GM23338 (cell line): ENCODE measurements around the gene AR. TPM values are rescaled to one million over a fixed set of nuclear protein-coding genes. Genes with fewer than 3 reads are reported as not detected.

Experiments used
- ATAC-seq: fragments of 200-7000 bp; cut with Tn5 transposase; 3 replicates; pipeline ENCODE4 v1.9.1; 2020
- DNase-seq: peaks from one replicate; pipeline ENCODE4 v3.0.0-alpha.2; 2015; ENCODE audit warnings: low spot score
- H2AFZ ChIP-seq: fragments of 200-600 bp; sonication (generic); 2 replicates; pipeline ENCODE4 v1.8.0; 2016; ENCODE audit warnings: antibody characterized with exemption, mild to moderate bottlenecking, moderate library complexity
- H3F3A ChIP-seq: fragments of 200-600 bp; sonication (generic); replicated peaks from 2 replicates; pipeline ENCODE4 v1.8.0; 2017; ENCODE audit warnings: antibody characterized with exemption, mixed run types, low read depth
- H3K27ac ChIP-seq: fragments of 200-600 bp; sonication (generic); 2 replicates; pipeline ENCODE4 v1.6.1; 2016; ENCODE audit warnings: low read depth
- H3K27me3 ChIP-seq: fragments of 200-600 bp; sonication (generic); 2 replicates; pipeline ENCODE4 v1.8.0; 2016; ENCODE audit warnings: mild to moderate bottlenecking, mixed run types, moderate library complexity; ENCODE audit not compliant: insufficient read depth
- H3K36me3 ChIP-seq: fragments of 200-600 bp; sonication (generic); 2 replicates; pipeline ENCODE4 v1.8.0; 2016; ENCODE audit warnings: mild to moderate bottlenecking; ENCODE audit not compliant: insufficient read depth
- H3K4me1 ChIP-seq: fragments of 200-600 bp; sonication (generic); 2 replicates; pipeline ENCODE4 v1.8.0; 2016; ENCODE audit warnings: mild to moderate bottlenecking, moderate library complexity; ENCODE audit not compliant: insufficient read depth
- H3K4me2 ChIP-seq: fragments of 200-600 bp; sonication (generic); 2 replicates; pipeline ENCODE4 v1.7.1; 2017; ENCODE audit warnings: mixed run types
- H3K4me3 ChIP-seq: fragments of 200-600 bp; sonication (generic); 2 replicates; pipeline ENCODE4 v1.6.1; 2016; ENCODE audit warnings: mixed run types
- H3K79me2 ChIP-seq: fragments of 200-600 bp; sonication (generic); replicated peaks from 2 replicates; pipeline ENCODE4 v1.8.0; 2017; ENCODE audit warnings: mild to moderate bottlenecking; ENCODE audit not compliant: insufficient read depth
- H3K9me2 ChIP-seq: fragments of 200-600 bp; sonication (generic); 2 replicates; pipeline ENCODE4 v1.8.0; 2017; ENCODE audit not compliant: insufficient read depth
- H4K20me1 ChIP-seq: fragments of 200-600 bp; sonication (generic); replicated peaks from 2 replicates; pipeline ENCODE4 v1.8.0; 2017; ENCODE audit warnings: mild to moderate bottlenecking; ENCODE audit not compliant: insufficient read depth
- H3K27ac Mint-ChIP-seq: 2 replicates; pipeline ENCODE4 v1.8.0; 2020; ENCODE audit warnings: inconsistent platforms, mild to moderate bottlenecking, moderate library complexity, mixed read lengths
- H3K27me3 Mint-ChIP-seq: 3 replicates; pipeline ENCODE4 v1.8.0; 2022; ENCODE audit warnings: low read depth, mild to moderate bottlenecking, moderate library complexity, mixed read lengths, inconsistent platforms; ENCODE audit not compliant: insufficient read depth, poor library complexity
- H3K36me3 Mint-ChIP-seq: 3 replicates; pipeline ENCODE4 v1.8.0; 2021; ENCODE audit warnings: low read depth, mild to moderate bottlenecking, inconsistent platforms, moderate library complexity, mixed read lengths
- H3K4me1 Mint-ChIP-seq: 3 replicates; pipeline ENCODE4 v1.8.0; 2020; ENCODE audit warnings: mild to moderate bottlenecking, inconsistent platforms, mixed read lengths
- H3K4me3 Mint-ChIP-seq: 3 replicates; pipeline ENCODE4 v1.8.0; 2021; ENCODE audit warnings: moderate library complexity, mild to moderate bottlenecking, inconsistent platforms, mixed read lengths
- H3K9me3 Mint-ChIP-seq: 3 replicates; pipeline ENCODE4 v1.8.0; 2020; ENCODE audit warnings: moderate library complexity, mild to moderate bottlenecking, inconsistent platforms, mixed read lengths
- CREB1 ChIP-seq: fragments of 250-450 bp; sonication (Bioruptor Pico); IDR thresholded peaks from 2 replicates; pipeline ENCODE4 v1.5.0; 2020; ENCODE audit warnings: low read depth, mild to moderate bottlenecking, moderate library complexity
- CTCF ChIP-seq, 2 experiments: fragments of 200-600 bp in 1 of 2; sonication (generic) in 1 of 2; conservative IDR thresholded peaks; 2 replicates each; pipeline versions ENCODE4 v1.5.1 to v1.6.1; 2016 to 2017; ENCODE audit warnings: antibody characterized with exemption in 2 of 2, low read depth in 2 of 2, mild to moderate bottlenecking in 2 of 2, moderate library complexity in 1 of 2
- ETS1 ChIP-seq: IDR thresholded peaks from 2 replicates; pipeline ENCODE4 v1.6.1; 2016; ENCODE audit warnings: antibody characterized with exemption
- EZH2phosphoT487 ChIP-seq: fragments of 200-600 bp; sonication (generic); IDR thresholded peaks from one replicate; pipeline ENCODE4 v1.8.1; 2018; ENCODE audit warnings: antibody characterized with exemption; ENCODE audit not compliant: unreplicated experiment
- JUNB ChIP-seq: IDR thresholded peaks from one replicate; pipeline ENCODE4 v1.6.1; 2016; ENCODE audit warnings: antibody characterized with exemption; ENCODE audit not compliant: unreplicated experiment
- REST ChIP-seq: IDR thresholded peaks from one replicate; pipeline ENCODE4 v1.6.1; 2018; ENCODE audit warnings: antibody characterized with exemption; ENCODE audit not compliant: unreplicated experiment
- STAT1 ChIP-seq: IDR thresholded peaks from one replicate; pipeline ENCODE4 v1.6.1; 2016; ENCODE audit warnings: antibody characterized with exemption; ENCODE audit not compliant: unreplicated experiment
- ZNF114 ChIP-seq: fragments of 250-450 bp; sonication (Bioruptor Pico); IDR thresholded peaks from 2 replicates; pipeline ENCODE4 v1.5.0; 2020; ENCODE audit warnings: mild to moderate bottlenecking, moderate library complexity
- ZNF331 ChIP-seq: fragments of 250-450 bp; sonication (Bioruptor Pico); IDR thresholded peaks from 2 replicates; pipeline ENCODE4 v1.5.0; 2020; ENCODE audit warnings: low read depth, mild to moderate bottlenecking, moderate library complexity
- polyA plus RNA-seq: library from polyadenylated mRNA; unstranded; fragments of >200 nt; fragmentation: Nextera tagmentation; extraction: Ambion mirVana; gene quantifications from 2 replicates; pipeline ENCODE4 v1.2.1, GENCODE V29; 2016
- total RNA-seq: library from RNA; depleted of rRNA; stranded (reverse); fragments of >200 nt; shearing (Covaris generic); gene quantifications from 2 replicates; pipeline ENCODE4 v1.2.3, GENCODE V29; 2014

Gene AR
- total and polyA plus RNA-seq, 2 experiments from 2014 or later = 11.2 to 13.3 TPM

DNA sequence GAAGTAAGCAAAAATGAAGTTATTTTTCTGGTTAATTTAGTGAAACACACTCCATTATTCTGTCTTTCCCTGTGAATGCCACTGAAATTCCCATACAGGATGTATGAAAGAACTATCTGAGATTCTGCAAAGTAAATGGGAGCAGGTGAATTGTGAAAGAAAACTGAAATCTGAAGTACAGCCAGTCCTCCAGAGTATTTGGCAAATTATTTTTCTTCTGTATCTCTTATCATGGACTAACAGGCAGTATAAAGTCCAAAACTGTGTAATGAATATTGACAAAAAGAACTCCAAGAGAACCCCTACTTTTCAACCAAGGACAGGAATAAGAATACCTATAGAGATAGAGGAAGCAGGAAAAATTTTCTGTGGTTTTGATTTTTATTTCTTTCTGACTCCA, 40.8 kb upstream of the AR start (continued):
- no peak for TF ChIP-seq REST
- no peak for TF ChIP-seq EZH2phosphoT487
- TF ChIP-seq CREB1 (CRISPR knock-in tag) = no peak
- no peak for TF ChIP-seq ZNF331 (CRISPR knock-in tag)
- TF ChIP-seq JUNB = no peak
- TF ChIP-seq STAT1 = no peak
- no peak for TF ChIP-seq ZNF114 (CRISPR knock-in tag)
- no peak for TF ChIP-seq CTCF (conservative IDR thresholded peaks at IDR 0.05; ENCODE audit: low read depth in 2 of 2)

DNA sequence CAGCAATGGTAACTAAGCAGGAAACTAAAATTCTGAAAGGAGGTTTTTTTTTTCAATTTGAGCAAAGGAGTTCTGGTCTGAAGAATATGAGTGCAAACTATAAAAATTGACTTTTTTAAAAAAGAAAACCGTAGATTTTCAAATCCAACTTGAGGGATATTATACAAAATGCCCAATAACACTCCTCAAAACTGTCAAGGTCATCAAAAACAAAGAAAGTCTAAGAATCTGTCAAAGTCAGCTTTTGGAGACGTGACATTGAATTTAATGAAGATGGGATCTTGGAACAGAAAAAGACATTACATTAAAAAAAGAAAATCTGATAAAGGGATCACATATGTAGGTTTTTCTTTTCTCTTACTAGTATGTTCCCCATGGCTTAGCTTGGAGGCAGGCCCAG, 40.4 kb upstream of the AR start:
- Histone ChIP-seq H3K27ac (no peak overlapping the region), H3K79me2 (no peaks in the 10 kb centered on the region), H3K36me3 (no peaks in the 10 kb centered on the region), H2AFZ (no peak overlapping the region), H3K4me1 (no peaks in the 10 kb centered on the region), H3K9me2 (no peaks in the 10 kb centered on the region), H3F3A (no peaks in the 10 kb centered on the region), H3K4me2 (no peak overlapping the region), H3K4me3 (no peak overlapping the region), H4K20me1 (no peaks in the 10 kb centered on the region), H3K27me3 (no peaks in the 10 kb centered on the region)
- H3K4me1 Mint-ChIP-seq = no peaks in the 10 kb centered on the region
- H3K36me3 Mint-ChIP-seq = no peaks in the 10 kb centered on the region; the same call in 2 of the 3 replicates
- H3K9me3 Mint-ChIP-seq = peaks cover 4% of the 10 kb centered on the region; the same call in 1 of the 3 replicates
- no peak for DNase-seq
- H3K27me3 Mint-ChIP-seq = no peaks in the 10 kb centered on the region
- H3K4me3 Mint-ChIP-seq = no peak overlapping the region
- H3K27ac Mint-ChIP-seq = no peak overlapping the region
- no peak for ATAC-seq
- no peak for TF ChIP-seq STAT1
- no peak for TF ChIP-seq REST
- TF ChIP-seq ETS1 = no peak
- no peak for TF ChIP-seq JUNB
- no peak for TF ChIP-seq ZNF331 (CRISPR knock-in tag)
